Retinal pigment epithelial cell (primary cell): ENCODE data around the gene SRPRA.

Source experiments
- DNase-seq: peaks from one replicate; pipeline ENCODE4 v3.0.0-alpha.2; 2010; ENCODE audit warnings: low read depth
- H3K4me3 ChIP-seq: 2 replicates; pipeline ENCODE4 v1.5.1; 2011; ENCODE audit warnings: mild to moderate bottlenecking, low read length, control low read depth, moderate library complexity
- CTCF ChIP-seq: conservative IDR thresholded peaks from 2 replicates; pipeline ENCODE4 v1.5.1; 2011; ENCODE audit warnings: low read depth, low read length, control low read depth, inconsistent platforms

The SRPRA gene, protein sequence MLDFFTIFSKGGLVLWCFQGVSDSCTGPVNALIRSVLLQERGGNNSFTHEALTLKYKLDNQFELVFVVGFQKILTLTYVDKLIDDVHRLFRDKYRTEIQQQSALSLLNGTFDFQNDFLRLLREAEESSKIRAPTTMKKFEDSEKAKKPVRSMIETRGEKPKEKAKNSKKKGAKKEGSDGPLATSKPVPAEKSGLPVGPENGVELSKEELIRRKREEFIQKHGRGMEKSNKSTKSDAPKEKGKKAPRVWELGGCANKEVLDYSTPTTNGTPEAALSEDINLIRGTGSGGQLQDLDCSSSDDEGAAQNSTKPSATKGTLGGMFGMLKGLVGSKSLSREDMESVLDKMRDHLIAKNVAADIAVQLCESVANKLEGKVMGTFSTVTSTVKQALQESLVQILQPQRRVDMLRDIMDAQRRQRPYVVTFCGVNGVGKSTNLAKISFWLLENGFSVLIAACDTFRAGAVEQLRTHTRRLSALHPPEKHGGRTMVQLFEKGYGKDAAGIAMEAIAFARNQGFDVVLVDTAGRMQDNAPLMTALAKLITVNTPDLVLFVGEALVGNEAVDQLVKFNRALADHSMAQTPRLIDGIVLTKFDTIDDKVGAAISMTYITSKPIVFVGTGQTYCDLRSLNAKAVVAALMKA

GRCh38 chr11:126268708-126269579 is at the start of gene SRPRA, which contains the start of gene FOXRED1:
SRPRA (minus strand) TSS chr11:126268895; CDS start chr11:126268804, 91 bp downstream.
FOXRED1 (plus strand) TSS chr11:126269154; CDS start chr11:126269207, 53 bp downstream.
- peak within 1 kb of the TSS; percentile 99 for H3K4me3 ChIP-seq
- peak; percentile 96 for DNase-seq
- no peak for TF ChIP-seq CTCF

- DNase-seq: no peak
- H3K4me3 ChIP-seq: no peak overlapping the region
These were observed 49.3 kb upstream of the SRPRA start for GRCh38 chr11:126317756-126318573.

DNA sequence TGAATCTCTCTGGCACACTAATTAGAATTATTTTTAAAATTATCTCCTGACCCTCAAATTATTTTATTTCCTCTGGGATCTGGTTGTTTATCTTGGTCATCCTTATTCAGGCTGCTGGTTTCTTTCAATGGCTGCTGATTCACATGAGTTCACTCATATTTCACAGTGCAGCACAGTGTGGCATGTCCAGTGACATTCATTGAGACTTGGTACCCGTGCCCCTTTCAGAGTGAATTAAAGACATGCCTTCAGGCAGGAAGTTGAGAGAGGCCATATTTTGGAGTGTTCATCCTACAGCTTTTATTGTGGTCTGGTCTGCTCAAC is 48.7 kb upstream of the SRPRA start:
- no peak for DNase-seq
- H3K4me3 ChIP-seq: no peak overlapping the region
- TF ChIP-seq CTCF: no peak

More at GRCh38 chr11:126317756-126318573, 49.3 kb upstream of the SRPRA start:
- no peak for TF ChIP-seq CTCF

DNA sequence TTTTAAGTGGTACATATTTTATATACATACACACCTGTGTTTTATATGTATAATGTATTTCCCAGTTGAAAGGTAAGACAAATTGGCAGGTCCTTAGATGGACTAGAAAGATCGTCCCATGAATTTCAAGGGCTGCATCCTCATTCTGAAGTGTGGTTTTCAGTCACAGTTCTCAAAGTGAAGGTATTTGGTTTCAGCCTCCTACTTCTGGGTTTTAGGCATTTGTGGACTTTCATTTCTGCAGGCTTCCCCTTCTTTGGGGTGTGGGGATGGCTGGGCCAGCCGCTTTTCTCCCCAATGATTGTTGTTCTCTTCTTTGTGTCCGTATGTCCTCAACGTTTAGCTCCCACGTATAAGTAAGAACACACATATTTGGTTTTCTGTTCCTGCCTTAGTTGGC is 45.1 kb upstream of the SRPRA start:
- no peak for TF ChIP-seq CTCF
- DNase-seq: no peak
- H3K4me3 ChIP-seq: no peak overlapping the region

DNA sequence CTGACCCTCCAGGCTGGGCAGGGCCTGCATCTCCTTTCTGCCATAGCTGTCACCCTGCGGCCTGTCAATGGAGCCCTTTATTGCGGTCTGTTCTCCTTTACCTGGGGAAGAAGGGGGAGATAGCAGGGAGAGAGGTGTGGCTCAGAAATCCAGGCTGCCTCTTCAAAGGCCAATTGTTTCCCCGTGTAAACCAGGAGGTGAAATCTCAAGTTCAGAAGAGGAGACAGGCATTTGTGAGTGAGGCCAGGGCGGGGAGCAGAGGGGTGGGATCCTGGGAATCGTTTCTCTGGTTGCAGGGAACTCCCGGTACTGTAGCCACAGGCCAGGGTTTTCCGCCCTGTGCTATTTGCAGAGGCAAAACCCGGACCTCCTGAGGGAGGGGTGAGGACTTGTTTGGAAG is 44.3 kb upstream of the SRPRA start:
- no peak for DNase-seq
- no peak for TF ChIP-seq CTCF
- H3K4me3 ChIP-seq: no peak overlapping the region
